IPS-18c (cell line): ENCODE results near the gene STOM.
A peak's percentile ranks its signal among the peaks of the same experiment; 100 is the strongest.

Source experiments
- H3K4me3 ChIP-seq: 2 replicates; pipeline ENCODE4 v1.7.0; 2013; ENCODE audit warnings: low read depth, mild to moderate bottlenecking, low read length, moderate library complexity; ENCODE audit not compliant: insufficient read depth
- H3K9me3 ChIP-seq: one replicate; pipeline ENCODE4 v1.6.1; 2013; ENCODE audit warnings: mild to moderate bottlenecking, low read length, moderate library complexity; ENCODE audit not compliant: control insufficient read depth, insufficient read depth

The STOM gene

GRCh38 chr9:121376214-121376830 lies 6.3 kb upstream of the STOM start:
- no peak overlapping the region for H3K4me3 ChIP-seq
- no peaks in the 10 kb centered on the region for H3K9me3 ChIP-seq

- H3K9me3 ChIP-seq = no peaks in the 10 kb centered on the region
- no peak overlapping the region for H3K4me3 ChIP-seq
These were observed 3.1 kb upstream of the STOM start for GRCh38 chr9:121373011-121373729.

GRCh38 chr9:121372239-121373010 lies 2.4 kb upstream of the STOM start:
- Histone ChIP-seq H3K9me3 (no peaks in the 10 kb centered on the region), H3K4me3 (no peak overlapping the region)

GRCh38 chr9:121371495-121372061 lies 1.5 kb upstream of the STOM start:
- H3K4me3 ChIP-seq = no peak overlapping the region
- no peaks in the 10 kb centered on the region for H3K9me3 ChIP-seq

- peak overlapping the region; percentile 28; the same call in 1 of the 2 replicates for H3K4me3 ChIP-seq
These were observed 1.3 kb downstream of the STOM start for GRCh38 chr9:121368745-121369144.

GRCh38 chr9:121368138-121368522 lies 1.9 kb downstream of the STOM start:
- H3K4me3 ChIP-seq = no peak overlapping the region

More at GRCh38 chr9:121368745-121369144, 1.3 kb downstream of the STOM start:
- H3K9me3 ChIP-seq = no peaks in the 10 kb centered on the region

GRCh38 chr9:121367306-121368137 lies 2.5 kb downstream of the STOM start:
- Histone ChIP-seq H3K9me3 (no peaks in the 10 kb centered on the region), H3K4me3 (no peak overlapping the region)

More at GRCh38 chr9:121368138-121368522, 1.9 kb downstream of the STOM start:
- no peaks in the 10 kb centered on the region for H3K9me3 ChIP-seq

GRCh38 chr9:121366611-121367192 lies 3.3 kb downstream of the STOM start:
- Histone ChIP-seq H3K4me3 (no peak overlapping the region), H3K9me3 (no peaks in the 10 kb centered on the region)

- Histone ChIP-seq H3K4me3 (no peak overlapping the region), H3K9me3 (no peaks in the 10 kb centered on the region)
These were observed 4.5 kb downstream of the STOM start for GRCh38 chr9:121365564-121365963.

GRCh38 chr9:121364886-121365285 lies 5.2 kb downstream of the STOM start:
- H3K4me3 ChIP-seq = no peak overlapping the region
- H3K9me3 ChIP-seq = no peaks in the 10 kb centered on the region

- Histone ChIP-seq H3K4me3 (no peak overlapping the region), H3K9me3 (no peaks in the 10 kb centered on the region)
These were observed 6.0 kb downstream of the STOM start for GRCh38 chr9:121364077-121364476.

- Histone ChIP-seq H3K4me3 (no peak overlapping the region), H3K9me3 (no peaks in the 10 kb centered on the region)
These were observed 6.5 kb downstream of the STOM start for GRCh38 chr9:121363622-121363961.

- Histone ChIP-seq H3K9me3 (no peaks in the 10 kb centered on the region), H3K4me3 (no peak overlapping the region)
These were observed 7.0 kb downstream of the STOM start for GRCh38 chr9:121362813-121363621.

GRCh38 chr9:121360601-121361374 lies 9.3 kb downstream of the STOM start:
- no peaks in the 10 kb centered on the region for H3K9me3 ChIP-seq
- no peak overlapping the region for H3K4me3 ChIP-seq
